Heart left ventricle (tissue), 13 donors: ENCODE data around the gene PCDHGA11.

ENCODE experiments used
- POLR2A ChIP-seq, 2 donors: fragments of 450-650 bp; IDR thresholded peaks; one replicate each; pipeline ENCODE4 v1.6.1; 2017; ENCODE audit warnings: antibody characterized with exemption in 2 of 2, mild to moderate bottlenecking in 2 of 2, moderate library complexity in 2 of 2
- TF ChIP-seq, protein P1 (sequence below), 12 donors: fragments of 200-600 bp; sonication (generic) in 4 of 12; IDR thresholded peaks; one replicate each; pipeline versions ENCODE4 v1.5.0 to v1.8.0; 2018 to 2022; ENCODE audit warnings: antibody characterized with exemption in 12 of 12, mild to moderate bottlenecking in 5 of 12
- donor health status: ischemic (EF 13 %, LVEDD 7.1; RV severe dilation, severe dysfunction).
- donor health status: DM: no; HTN: yes; CAD: no.
- donor health status: DM: no; HTN: no; CAD: no.
- donor health status: ischemic (EF 25% LVEDD 6.9; RV normal size, moderate dysfunction).
- donor health status: ischemic (EF 25% LVEDD 5.7; RV mildly dilated, moderate dysfunction).
- donor health status: ischemic (EF 35%, LVEDD 5.7; RV mildly dilated, moderate dysfunction).
- donor health status: nonischemic (EF 11% LVEDD 7.7; RV severe dilation, severe dysfunction).
- donor health status: DM: yes; HTN: yes; CAD: no.
- donor health status: PGD.
- donor health status: ischemic (EF 29% LVEDD 5.4; RV normal size, mild dysfunction).
- donor health status: nonischemic (EF 23%, LVEDD 6.1; RV moderate dilation, normal function).

DNA sequence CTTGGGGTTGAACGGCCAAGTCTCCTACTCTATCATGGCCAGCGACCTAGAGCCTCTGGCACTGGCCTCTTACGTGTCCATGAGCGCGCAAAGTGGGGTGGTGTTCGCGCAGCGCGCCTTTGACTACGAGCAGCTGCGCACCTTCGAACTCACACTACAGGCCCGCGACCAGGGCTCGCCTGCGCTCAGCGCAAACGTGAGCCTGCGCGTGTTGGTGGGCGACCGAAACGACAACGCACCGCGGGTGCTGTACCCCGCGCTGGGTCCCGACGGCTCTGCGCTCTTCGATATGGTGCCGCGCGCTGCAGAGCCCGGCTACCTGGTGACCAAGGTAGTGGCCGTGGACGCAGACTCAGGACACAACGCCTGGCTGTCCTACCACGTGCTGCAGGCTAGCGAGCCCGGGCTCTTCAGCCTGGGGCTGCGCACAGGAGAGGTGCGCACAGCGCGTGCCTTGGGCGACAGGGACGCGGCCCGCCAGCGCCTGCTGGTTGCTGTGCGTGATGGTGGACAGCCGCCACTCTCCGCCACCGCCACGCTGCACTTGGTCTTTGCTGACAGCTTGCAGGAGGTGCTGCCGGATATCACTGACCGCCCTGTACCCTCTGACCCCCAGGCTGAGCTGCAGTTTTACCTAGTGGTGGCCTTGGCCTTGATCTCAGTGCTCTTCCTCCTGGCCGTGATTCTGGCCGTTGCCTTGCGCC is 21.1 kb upstream of the PCDHGA11 start:
- TF ChIP-seq, protein P1, sequence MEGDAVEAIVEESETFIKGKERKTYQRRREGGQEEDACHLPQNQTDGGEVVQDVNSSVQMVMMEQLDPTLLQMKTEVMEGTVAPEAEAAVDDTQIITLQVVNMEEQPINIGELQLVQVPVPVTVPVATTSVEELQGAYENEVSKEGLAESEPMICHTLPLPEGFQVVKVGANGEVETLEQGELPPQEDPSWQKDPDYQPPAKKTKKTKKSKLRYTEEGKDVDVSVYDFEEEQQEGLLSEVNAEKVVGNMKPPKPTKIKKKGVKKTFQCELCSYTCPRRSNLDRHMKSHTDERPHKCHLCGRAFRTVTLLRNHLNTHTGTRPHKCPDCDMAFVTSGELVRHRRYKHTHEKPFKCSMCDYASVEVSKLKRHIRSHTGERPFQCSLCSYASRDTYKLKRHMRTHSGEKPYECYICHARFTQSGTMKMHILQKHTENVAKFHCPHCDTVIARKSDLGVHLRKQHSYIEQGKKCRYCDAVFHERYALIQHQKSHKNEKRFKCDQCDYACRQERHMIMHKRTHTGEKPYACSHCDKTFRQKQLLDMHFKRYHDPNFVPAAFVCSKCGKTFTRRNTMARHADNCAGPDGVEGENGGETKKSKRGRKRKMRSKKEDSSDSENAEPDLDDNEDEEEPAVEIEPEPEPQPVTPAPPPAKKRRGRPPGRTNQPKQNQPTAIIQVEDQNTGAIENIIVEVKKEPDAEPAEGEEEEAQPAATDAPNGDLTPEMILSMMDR (IDR thresholded peaks at IDR 0.05), result no peak
- TF ChIP-seq POLR2A (IDR thresholded peaks at IDR 0.05), result no peak
